GM12892 (cell line): ENCODE measurements around the gene R3HDM2.

Experiments
- POLR2A ChIP-seq: IDR thresholded peaks from 2 replicates; pipeline ENCODE4 v1.6.1; 2011; ENCODE audit warnings: low read depth, low read length, control low read depth
- POLR2AphosphoS5 ChIP-seq: IDR thresholded peaks from 2 replicates; pipeline ENCODE4 v1.6.1; 2011; ENCODE audit warnings: low read depth, low read length, control low read depth

- no peak for TF ChIP-seq POLR2AphosphoS5
- no peak for TF ChIP-seq POLR2A
These were observed 22.2 kb upstream of the R3HDM2 start for GRCh38 chr12:57452937-57453509.
